Endothelial cell of umbilical vein (primary cell): ENCODE results near the gene EP400. TPM values are rescaled to one million over a fixed set of nuclear protein-coding genes. Genes with fewer than 3 reads are reported as not detected.

Experiments
- BruUV-seq: library from RNA; stranded (reverse); fragments of 400-500 nt; replicated peaks from 2 replicates; lab custom pipeline; 2021; lab: Mats Ljungman, UMichigan
- CTCF ChIA-PET: fragments of 300-600, 350-600 bp; sonication (Branson Sonifier 250); formaldehyde crosslinking; loops from one replicate; lab custom pipeline; 2021; ENCODE audit warnings: antibody characterized with exemption, inconsistent platforms; lab: Charles Lee
- POLR2A ChIA-PET: fragments of 300-600, 350-600 bp; sonication (Branson Sonifier 250); formaldehyde crosslinking; loops from one replicate; lab custom pipeline; 2021; ENCODE audit warnings: antibody characterized with exemption, inconsistent platforms; lab: Charles Lee
- DNase-seq: peaks from one replicate; pipeline ENCODE4 v3.0.0-alpha.2; 2011; ENCODE audit warnings: low read depth, low spot score
- FAIRE-seq: peaks from 2 replicates; lab custom pipeline; 2011; peaks lifted over from hg19 to GRCh38; lab: Jason Lieb, UNC
- H2AFZ ChIP-seq: 2 replicates; pipeline ENCODE4 v1.6.0; 2012; ENCODE audit warnings: low read depth, low read length, control low read depth, inconsistent platforms
- H3K27ac ChIP-seq: 2 replicates; pipeline ENCODE4 v1.5.1; 2011; ENCODE audit warnings: low read depth, mild to moderate bottlenecking, control low read depth, low read length, moderate library complexity; ENCODE audit not compliant: insufficient read depth
- H3K27me3 ChIP-seq, 2 experiments: 2 replicates each; pipeline versions ENCODE4 v1.6.0 to v1.6.1; 2011; ENCODE audit warnings: low read length in 2 of 2, mixed read lengths in 1 of 2; ENCODE audit not compliant: control insufficient read depth in 2 of 2, insufficient read depth in 2 of 2
- H3K36me3 ChIP-seq, 2 experiments: 2 replicates in 1 of 2; 3 replicates in 1 of 2; pipeline ENCODE4 v1.5.1; 2011; ENCODE audit warnings: low read length in 2 of 2, mild to moderate bottlenecking in 1 of 2, moderate library complexity in 1 of 2; ENCODE audit not compliant: control insufficient read depth in 2 of 2, insufficient read depth in 2 of 2; ENCODE audit errors: extremely low read depth in 1 of 2
- H3K4me1 ChIP-seq: 3 replicates; pipeline ENCODE4 v1.5.1; 2011; ENCODE audit warnings: mild to moderate bottlenecking, low read length; ENCODE audit not compliant: control insufficient read depth, insufficient read depth; ENCODE audit errors: extremely low read depth
- H3K4me2 ChIP-seq: 2 replicates; pipeline ENCODE4 v1.6.1; 2011; ENCODE audit warnings: low read length, control low read depth, mixed read lengths; ENCODE audit not compliant: insufficient read depth
- H3K4me3 ChIP-seq, 3 experiments: fragments of 200-600 bp in 1 of 3; sonication (generic), shearing (Covaris generic) in 1 of 3; replicated peaks in 1 of 3; 2 replicates each; pipeline ENCODE4 v1.5.1; 2011 to 2016; ENCODE audit warnings: control low read depth in 3 of 3, low read length in 3 of 3, mild to moderate bottlenecking in 2 of 3, inconsistent platforms in 1 of 3, low read depth in 1 of 3, moderate library complexity in 1 of 3; ENCODE audit not compliant: insufficient read depth in 1 of 3
- H3K79me2 ChIP-seq: 2 replicates; pipeline ENCODE4 v1.6.0; 2012; ENCODE audit warnings: low read length, inconsistent platforms; ENCODE audit not compliant: control insufficient read depth, insufficient read depth
- H3K9ac ChIP-seq: replicated peaks from 2 replicates; pipeline ENCODE3; 2011; ENCODE audit warnings: low read length, control low read depth; ENCODE audit not compliant: insufficient read depth; ENCODE audit errors: extremely low read depth
- H3K9me1 ChIP-seq: replicated peaks from 3 replicates; pipeline ENCODE4 v1.6.0; 2011; ENCODE audit warnings: mild to moderate bottlenecking, low read length; ENCODE audit not compliant: control insufficient read depth, insufficient read depth; ENCODE audit errors: extremely low read depth
- H3K9me3 ChIP-seq: replicated peaks from 2 replicates; pipeline ENCODE4 v1.5.1; 2012; ENCODE audit warnings: low read length, inconsistent platforms; ENCODE audit not compliant: control insufficient read depth, insufficient read depth
- H4K20me1 ChIP-seq: replicated peaks from 2 replicates; pipeline ENCODE3; 2011; ENCODE audit warnings: mild to moderate bottlenecking, low read length; ENCODE audit not compliant: control insufficient read depth, insufficient read depth; ENCODE audit errors: extremely low read depth
- FOS ChIP-seq: IDR thresholded peaks from 2 replicates; pipeline ENCODE4 v1.6.1; 2011; ENCODE audit warnings: mild to moderate bottlenecking, low read length, moderate library complexity, borderline replicate concordance; ENCODE audit not compliant: insufficient read depth
- GATA2 ChIP-seq: IDR thresholded peaks from 2 replicates; pipeline ENCODE4 v1.7.0; 2011; ENCODE audit warnings: low read depth, mild to moderate bottlenecking, moderate library complexity, mixed read lengths, low read length; ENCODE audit not compliant: insufficient read length, insufficient read depth
- JUN ChIP-seq: IDR thresholded peaks from 2 replicates; pipeline ENCODE4 v1.6.1; 2011; ENCODE audit warnings: borderline replicate concordance, low read depth; ENCODE audit not compliant: insufficient read length, insufficient read depth
- POLR2A ChIP-seq: IDR thresholded peaks from 2 replicates; pipeline ENCODE4 v1.6.1; 2012; ENCODE audit warnings: low read depth, mild to moderate bottlenecking, control low read depth, low read length
- POLR2AphosphoS5 ChIP-seq: IDR thresholded peaks from 2 replicates; pipeline ENCODE4 v1.6.1; 2012; ENCODE audit warnings: low read depth, mild to moderate bottlenecking, control low read depth, low read length, moderate library complexity; ENCODE audit not compliant: insufficient read depth
- dilution Hi-C: fragments of 300-500 bp; cut with MboI; formaldehyde crosslinking; loops from one replicate; pipeline ENCODE4 v1.15.0; 2019; ENCODE audit warnings: low sequenced_read_pairs; ENCODE audit not compliant: extremely low pct_ligation_motif_present
- intact Hi-C: fragments of 100-400 bp; cut with micrococcal nuclease; formaldehyde crosslinking; loops from one replicate; pipeline ENCODE4 v1.10.0; 2022
- polyA plus RNA-seq, 4 experiments: library from polyadenylated mRNA; depleted of rRNA in 3 of 4; stranded (reverse) in 3 of 4; unstranded in 1 of 4; fragments of >200 nt; gene quantifications; 2 replicates each; pipeline versions ENCODE4 v1.2.1 to v1.2.3, GENCODE V29; 2011 to 2012; ENCODE audit warnings: missing spikeins in 1 of 4
- total RNA-seq: library from RNA; stranded (reverse); gene quantifications from 2 replicates; pipeline ENCODE4 v1.2.3, GENCODE V29; 2021

EP400 gene
- total and polyA plus RNA-seq, 2 donors (not counting 3 experiments of a cell fraction or from before 2014, with no cell fraction given) = 9.0 to 57.7 TPM

DNA sequence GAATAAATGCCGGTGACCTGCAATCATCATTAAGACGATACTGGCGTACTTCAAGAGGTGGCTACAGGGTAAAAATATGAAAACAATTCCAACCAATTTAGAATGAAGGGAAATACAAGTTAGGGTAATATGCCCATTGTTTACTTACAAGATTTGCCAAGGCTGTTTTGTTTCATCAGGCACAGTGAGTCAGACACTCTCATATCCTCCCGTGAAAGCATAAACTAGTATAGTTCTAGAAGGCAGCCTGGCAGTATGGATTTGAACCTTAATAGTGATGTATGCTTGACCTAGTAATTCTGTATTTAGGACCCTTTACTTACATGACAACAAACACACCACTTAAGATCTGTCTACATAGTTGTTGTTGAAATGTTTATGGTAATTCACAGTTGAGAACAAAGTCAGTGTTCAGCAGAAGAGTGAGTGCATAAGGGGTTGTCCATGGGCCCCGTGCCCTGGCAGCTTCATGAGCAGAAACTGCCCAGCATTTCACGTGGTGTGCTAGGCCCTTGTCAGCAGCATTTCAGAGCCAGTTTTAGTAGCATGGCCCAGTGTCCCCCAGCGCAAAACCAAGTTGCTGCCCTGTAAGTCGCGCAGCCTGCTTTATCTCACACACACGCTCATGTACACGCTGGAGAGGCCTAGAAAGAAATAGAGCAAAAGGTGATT, 80.8 kb downstream of the EP400 start:
- H3K27ac ChIP-seq = peak overlapping the region; percentile 57
- no peaks in the 10 kb centered on the region for H3K9me3 ChIP-seq
- peaks cover 3% of the 10 kb centered on the region for H3K79me2 ChIP-seq
- H3K9me1 ChIP-seq = no peaks in the 10 kb centered on the region
- DNase-seq = peak; percentile 86
- H2AFZ ChIP-seq = no peak overlapping the region
- dilution Hi-C loops (no loop called here), intact Hi-C loops (no loop called here)
- no TSS peak for BruUV-seq
- ChIA-PET POLR2A (no interaction called here), CTCF (no interaction called here)
- FAIRE-seq = peak; percentile 94
- no peak overlapping the region for H3K9ac ChIP-seq
- H3K4me3 ChIP-seq = no peak overlapping the region
- H3K4me1 ChIP-seq = peaks cover 17% of the 10 kb centered on the region
- no peaks in the 10 kb centered on the region for H4K20me1 ChIP-seq
- peaks cover 2 to 53% of the 10 kb centered on the region in 2 experiments for H3K36me3 ChIP-seq
- H3K27me3 ChIP-seq = no peaks in the 10 kb centered on the region
- H3K4me2 ChIP-seq = peak overlapping the region; percentile 9
- TF ChIP-seq JUN = peak; percentile 55
- TF ChIP-seq FOS = no peak
- TF ChIP-seq POLR2AphosphoS5 = no peak

- FAIRE-seq = no peak
- ChIA-PET POLR2A (no interaction called here), CTCF (no interaction called here)
Observed at GRCh38 chr12:132033627-132034026, 83.9 kb downstream of the EP400 start.

More at GRCh38 chr12:132033627-132034026, 83.9 kb downstream of the EP400 start:
- Histone ChIP-seq H2AFZ (no peak overlapping the region), H3K27ac (no peak overlapping the region), H3K79me2 (peaks cover 3% of the 10 kb centered on the region), H3K4me1 (peaks cover 17% of the 10 kb centered on the region), H3K9me3 (no peaks in the 10 kb centered on the region), H3K36me3 (peaks cover 0 to 51% of the 10 kb centered on the region in 2 experiments), H3K27me3 (no peaks in the 10 kb centered on the region), H3K4me2 (no peak overlapping the region), H3K9ac (no peak overlapping the region), H4K20me1 (no peaks in the 10 kb centered on the region), H3K4me3 (no peak overlapping the region), H3K9me1 (no peaks in the 10 kb centered on the region)
- DNase-seq = no peak
- dilution Hi-C loops (no loop called here), intact Hi-C loops (no loop called here)
- no peak for TF ChIP-seq GATA2
- no peak for TF ChIP-seq POLR2A
- no peak for TF ChIP-seq JUN
- no TSS peak for BruUV-seq
